Upper lobe of left lung (tissue), 6 donors: Measurements from ENCODE around the gene CC2D2B. TPM values are rescaled to one million over a fixed set of nuclear protein-coding genes. Genes with fewer than 3 reads are reported as not detected.

Experiments used
- ATAC-seq, 2 donors: fragments of 200-7000 bp; cut with Tn5 transposase; one replicate each; pipeline ENCODE4 v1.9.1; 2022; ENCODE audit warnings: mild to moderate bottlenecking in 2 of 2, moderate library complexity in 2 of 2; ENCODE audit not compliant: low FRiP score in 2 of 2
- DNase-seq, 2 donors: peaks; one replicate each; pipeline ENCODE4 v3.0.0-alpha.2; 2019 to 2020
- H3K27ac ChIP-seq, 4 donors: fragments of 200-600 bp; sonication (generic); one replicate each; pipeline ENCODE4 v1.5.1; 2016 to 2019
- H3K27me3 ChIP-seq, 4 donors: fragments of 200-600 bp; sonication (generic); one replicate each; pipeline ENCODE4 v1.5.1; 2017 to 2019
- H3K36me3 ChIP-seq, 4 donors: fragments of 200-600 bp; sonication (generic); one replicate each; pipeline ENCODE4 v1.5.1; 2016 to 2019
- H3K4me1 ChIP-seq, 4 donors: fragments of 200-600 bp; sonication (generic); one replicate each; pipeline ENCODE4 v1.5.1; 2018 to 2019
- H3K4me3 ChIP-seq, 4 donors: fragments of 200-600 bp; sonication (generic); one replicate each; pipeline ENCODE4 v1.5.1; 2017 to 2019; ENCODE audit warnings: mild to moderate bottlenecking in 2 of 4, moderate library complexity in 1 of 4
- H3K9me3 ChIP-seq, 4 donors: fragments of 200-600 bp; sonication (generic); one replicate each; pipeline ENCODE4 v1.5.1; 2018 to 2019
- EP300 ChIP-seq, 4 donors: sonication (generic); formaldehyde crosslinking; IDR thresholded peaks; one replicate each; pipeline ENCODE4 v1.5.1; 2017; ENCODE audit warnings: antibody characterized with exemption in 4 of 4, control low read depth in 2 of 4
- POLR2A ChIP-seq, 4 donors: fragments of 450-650 bp; IDR thresholded peaks; one replicate each; pipeline ENCODE4 v1.5.1; 2016 to 2017; ENCODE audit warnings: antibody characterized with exemption in 4 of 4, mild to moderate bottlenecking in 2 of 4
- POLR2AphosphoS5 ChIP-seq, 2 donors: sonication (generic); formaldehyde crosslinking; IDR thresholded peaks; one replicate each; pipeline ENCODE4 v1.5.1; 2017; ENCODE audit warnings: antibody characterized with exemption in 2 of 2
- WGBS, 2 donors: methylation state at CpG; one replicate each; pipeline ENCODE4 v1.1.5; 2017 to 2018; 5-methylcytosine and 5-hydroxymethylcytosine counted together
- small RNA-seq, 4 donors: library from RNA; depleted of rRNA; stranded (forward); fragments of <200 nt; gene quantifications; one replicate each; pipeline ENCODE3, GENCODE V24; 2016
- total RNA-seq, 6 donors: library from RNA; depleted of rRNA in 4 of 6; stranded (reverse); fragments of >200 nt in 4 of 6; gene quantifications; one replicate each; pipeline versions ENCODE4 v1.1.0 to v1.2.1, GENCODE V29; 2016 to 2021
- TF ChIP-seq, protein P1 (sequence below), 6 experiments: fragments of 450-650 bp in 4 of 6; fragments of 200-600 bp in 2 of 6; sonication (generic) in 2 of 6; IDR thresholded peaks; one replicate each; pipeline ENCODE4 v1.5.1; 2016 to 2019; ENCODE audit warnings: antibody characterized with exemption in 6 of 6
- donor health status: DM: no; HTN: no; CAD: no; lungs with moderate emphysema.
- donor health status: DM: no; HTN: yes; CAD: no; lungs with severe emphysema.

The CC2D2B gene
- total RNA-seq, 6 donors from 2014 or later, result 0.94 to 5.5 (median 4.1) TPM

DNA sequence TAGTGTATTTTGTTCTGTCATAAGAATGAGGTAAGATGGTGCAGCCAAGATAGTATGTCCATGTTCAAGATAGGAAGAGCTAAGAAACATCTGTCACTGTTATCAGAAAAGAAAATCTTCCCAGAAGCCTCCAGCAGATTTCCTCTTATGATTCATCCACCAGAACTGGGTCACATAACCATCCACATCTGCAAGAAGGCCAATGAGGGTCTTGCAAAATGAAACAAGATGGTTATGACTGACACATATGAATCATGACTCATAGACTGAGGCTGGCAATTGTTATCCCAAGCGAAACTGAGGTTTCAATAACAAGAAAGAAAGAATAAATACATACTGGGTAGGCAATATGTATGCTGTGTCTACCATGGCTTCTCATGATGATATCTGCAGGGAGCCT, 165.9 kb downstream of the CC2D2B start:
- no peak overlapping the region for H3K4me3 ChIP-seq
- H3K27ac ChIP-seq, result no peak overlapping the region
- TF ChIP-seq EP300 (IDR thresholded peaks at IDR 0.05), result no peak
- no peak for TF ChIP-seq POLR2AphosphoS5 (IDR thresholded peaks at IDR 0.05)
- TF ChIP-seq, protein P1, sequence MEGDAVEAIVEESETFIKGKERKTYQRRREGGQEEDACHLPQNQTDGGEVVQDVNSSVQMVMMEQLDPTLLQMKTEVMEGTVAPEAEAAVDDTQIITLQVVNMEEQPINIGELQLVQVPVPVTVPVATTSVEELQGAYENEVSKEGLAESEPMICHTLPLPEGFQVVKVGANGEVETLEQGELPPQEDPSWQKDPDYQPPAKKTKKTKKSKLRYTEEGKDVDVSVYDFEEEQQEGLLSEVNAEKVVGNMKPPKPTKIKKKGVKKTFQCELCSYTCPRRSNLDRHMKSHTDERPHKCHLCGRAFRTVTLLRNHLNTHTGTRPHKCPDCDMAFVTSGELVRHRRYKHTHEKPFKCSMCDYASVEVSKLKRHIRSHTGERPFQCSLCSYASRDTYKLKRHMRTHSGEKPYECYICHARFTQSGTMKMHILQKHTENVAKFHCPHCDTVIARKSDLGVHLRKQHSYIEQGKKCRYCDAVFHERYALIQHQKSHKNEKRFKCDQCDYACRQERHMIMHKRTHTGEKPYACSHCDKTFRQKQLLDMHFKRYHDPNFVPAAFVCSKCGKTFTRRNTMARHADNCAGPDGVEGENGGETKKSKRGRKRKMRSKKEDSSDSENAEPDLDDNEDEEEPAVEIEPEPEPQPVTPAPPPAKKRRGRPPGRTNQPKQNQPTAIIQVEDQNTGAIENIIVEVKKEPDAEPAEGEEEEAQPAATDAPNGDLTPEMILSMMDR (IDR thresholded peaks at IDR 0.05), result no peak
- TF ChIP-seq POLR2A (IDR thresholded peaks at IDR 0.05), result no peak
- no peaks in the 10 kb centered on the region for H3K27me3 ChIP-seq
- no peaks in the 10 kb centered on the region for H3K4me1 ChIP-seq
- no peaks in the 10 kb centered on the region for H3K9me3 ChIP-seq
- ATAC-seq (no peak), DNase-seq (no peak)
- no peaks in the 10 kb centered on the region for H3K36me3 ChIP-seq
- 58 to 80% methylated on average over 1 of the region's 1 CpG for WGBS, 2 donors

DNA sequence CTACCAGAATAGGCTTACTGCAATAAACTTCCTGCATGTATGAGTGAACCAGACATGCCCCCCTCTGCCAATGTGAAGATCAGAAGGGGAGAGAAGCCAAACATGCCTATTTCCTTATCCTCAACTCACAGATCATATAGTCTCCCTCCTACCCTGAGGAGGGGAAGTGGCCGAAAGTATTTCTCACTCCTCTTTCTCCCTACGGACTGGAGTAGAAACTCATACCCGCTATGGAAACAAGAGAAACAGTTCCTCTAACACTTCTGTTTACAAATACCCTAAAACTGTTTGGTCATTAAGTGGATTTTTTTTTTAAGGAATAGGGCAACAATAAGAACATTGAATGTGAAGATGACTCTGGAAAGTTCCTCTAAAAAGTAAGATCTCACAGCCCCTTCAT, 167.0 kb downstream of the CC2D2B start:
- no peak overlapping the region for H3K27ac ChIP-seq
- no peaks in the 10 kb centered on the region for H3K4me1 ChIP-seq
- H3K4me3 ChIP-seq, result no peak overlapping the region
- no peak for ATAC-seq
- 85 to 93% methylated on average over 3 of the region's 3 CpGs for WGBS, 2 donors
- H3K9me3 ChIP-seq, result no peaks in the 10 kb centered on the region
- no peak for DNase-seq
- TF ChIP-seq POLR2A (IDR thresholded peaks at IDR 0.05), result no peak
- TF ChIP-seq, protein P1 (IDR thresholded peaks at IDR 0.05), result no peak
- no peak for TF ChIP-seq POLR2AphosphoS5 (IDR thresholded peaks at IDR 0.05)
- TF ChIP-seq EP300 (IDR thresholded peaks at IDR 0.05), result no peak
- no peaks in the 10 kb centered on the region for H3K36me3 ChIP-seq
- H3K27me3 ChIP-seq, result no peaks in the 10 kb centered on the region

DNA sequence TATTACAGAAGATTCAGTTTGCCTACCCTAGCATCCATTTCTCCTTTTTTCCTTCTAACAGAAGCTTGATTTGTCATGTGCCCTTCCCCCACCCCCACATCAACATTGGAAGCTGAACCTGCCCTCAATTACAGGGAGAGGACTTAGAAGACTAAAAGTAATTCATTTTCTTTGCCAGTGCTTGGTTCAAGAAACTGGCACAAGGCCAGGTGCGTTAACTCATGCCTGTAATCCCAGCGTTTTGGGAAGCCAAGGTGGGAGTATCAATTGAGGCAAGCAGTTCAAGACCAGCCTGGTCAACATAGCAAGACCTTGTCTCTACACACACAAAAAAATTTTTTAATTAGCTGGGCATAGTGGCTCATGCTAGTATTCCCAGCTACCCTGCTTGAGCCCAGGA, 168.2 kb downstream of the CC2D2B start:
- WGBS, 2 donors, result 75 to 78% methylated on average over 2 of the region's 2 CpGs
- ATAC-seq, result no peak

DNA sequence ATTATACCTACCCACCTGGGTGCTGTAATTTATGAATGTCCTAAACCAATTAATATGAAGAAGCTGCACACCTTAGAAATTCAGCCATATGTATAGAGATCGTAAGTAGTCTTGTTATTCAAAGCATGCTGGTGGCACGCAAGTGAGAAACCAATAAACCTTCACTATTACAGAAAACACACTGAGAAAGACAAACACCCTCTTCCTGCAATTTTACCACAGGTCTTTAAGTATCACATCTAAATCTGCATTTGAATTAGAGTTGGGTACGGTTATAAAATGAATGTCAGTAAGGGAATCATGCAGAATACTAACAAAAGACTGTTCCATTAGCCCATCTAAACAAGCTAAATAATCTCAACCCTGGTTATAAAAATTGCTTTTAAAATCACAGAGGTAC, 169.4 kb downstream of the CC2D2B start:
- H3K36me3 ChIP-seq, result peaks cover 0 to 7% (median 0%) of the 10 kb centered on the region in 4 donors
- DNase-seq, result no peak
- no peak for TF ChIP-seq POLR2AphosphoS5 (IDR thresholded peaks at IDR 0.05)
- TF ChIP-seq POLR2A (IDR thresholded peaks at IDR 0.05), result no peak
- TF ChIP-seq EP300 (IDR thresholded peaks at IDR 0.05), result no peak
- TF ChIP-seq, protein P1 (IDR thresholded peaks at IDR 0.05), result no peak

More for the DNA sequence above, 168.2 kb downstream of the CC2D2B start:
- no peak for DNase-seq
- H3K9me3 ChIP-seq, result no peaks in the 10 kb centered on the region
- H3K27me3 ChIP-seq, result no peaks in the 10 kb centered on the region
- TF ChIP-seq POLR2A (IDR thresholded peaks at IDR 0.05), result no peak
- TF ChIP-seq, protein P1 (IDR thresholded peaks at IDR 0.05), result no peak
- no peak for TF ChIP-seq EP300 (IDR thresholded peaks at IDR 0.05)
- TF ChIP-seq POLR2AphosphoS5 (IDR thresholded peaks at IDR 0.05), result no peak
- no peak overlapping the region for H3K27ac ChIP-seq
- no peaks in the 10 kb centered on the region for H3K36me3 ChIP-seq
- no peaks in the 10 kb centered on the region for H3K4me1 ChIP-seq
- H3K4me3 ChIP-seq, result no peak overlapping the region

DNA sequence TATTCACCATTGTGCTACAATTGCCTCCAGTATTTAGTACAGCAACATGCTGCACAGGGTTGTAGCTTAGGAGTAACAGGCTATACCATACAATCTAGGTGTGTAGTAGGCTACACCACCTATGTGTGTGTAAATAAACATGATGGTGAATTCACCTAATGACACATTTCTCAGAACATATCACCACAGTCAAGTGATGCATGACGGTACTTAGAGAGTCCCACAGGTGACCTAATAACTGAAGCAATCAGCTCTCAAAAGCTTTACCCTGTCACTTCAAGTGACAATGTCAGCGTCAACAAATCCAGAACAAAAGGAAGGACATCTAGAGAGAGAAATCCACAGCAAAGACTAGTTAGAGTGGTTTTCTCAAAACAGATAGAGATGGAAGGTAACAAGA, 174.4 kb downstream of the CC2D2B start:
- Histone ChIP-seq H3K9me3 (no peaks in the 10 kb centered on the region), H3K36me3 (peaks cover 0 to 7% (median 0%) of the 10 kb centered on the region in 4 donors), H3K4me3 (no peak overlapping the region), H3K4me1 (no peaks in the 10 kb centered on the region), H3K27me3 (no peaks in the 10 kb centered on the region), H3K27ac (no peak overlapping the region)
- ATAC-seq, result no peak
- 91 to 94% methylated on average over 2 of the region's 2 CpGs for WGBS, 2 donors
- TF ChIP-seq POLR2A (IDR thresholded peaks at IDR 0.05) (no peak), POLR2AphosphoS5 (IDR thresholded peaks at IDR 0.05) (no peak)
- DNase-seq, result no peak

More for the DNA sequence above, 169.4 kb downstream of the CC2D2B start:
- Histone ChIP-seq H3K27me3 (no peaks in the 10 kb centered on the region), H3K27ac (no peak overlapping the region), H3K4me3 (no peak overlapping the region), H3K4me1 (no peaks in the 10 kb centered on the region), H3K9me3 (no peaks in the 10 kb centered on the region)
- ATAC-seq, result no peak
- 84 to 100% methylated on average over 3 of the region's 3 CpGs for WGBS, 2 donors

Small RNAs within 50 kb of the gene (small RNA-seq; reads per million reads assigned to genes)
- gene MIR3157, result 0 to 0.14 (median 0) reads per million in 4 donors

Other genes with a start within 250 kb of the CC2D2B start
- gene TCTN3, start 214.0 kb upstream of the CC2D2B start, total RNA-seq, result 10 to 100 TPM; 12.6 to 27.6 (median 25.5) TPM
- gene ENTPD1, start 151.8 kb upstream of the CC2D2B start, total RNA-seq, result 10 to 100 TPM; 18.0 to 45.4 (median 22.3) TPM
- 1 to 10 TPM in 5 of 6 donors, under 1 TPM in 1; 0.55 to 7.7 (median 5.5) TPM for gene CCNJ, start 135.6 kb downstream of the CC2D2B start, total RNA-seq
- gene ZNF518A, start 222.3 kb downstream of the CC2D2B start, total RNA-seq, result 10 to 100 TPM in 5 of 6 donors, 1 to 10 TPM in 1; 4.7 to 29.5 (median 16.7) TPM